Measurements from ENCODE around the gene UFC1. TPM values are rescaled to one million over a fixed set of nuclear protein-coding genes. Genes with fewer than 3 reads are reported as not detected.

UFC1 gene
- total and polyA plus RNA-seq, 2 of the 13 experiments (the other 11 are each of a cell fraction or from before 2014, with no cell fraction given) = 72.8 to 85.2 TPM

GRCh38 chr1:161177112-161177935, 23.5 kb downstream of the UFC1 start, which contains the start of gene B4GALT3 (continued):
- no peak for TF ChIP-seq MAFK (conservative IDR thresholded peaks at IDR 0.05 in 1 of 2, IDR thresholded peaks at IDR 0.05 in 1 of 2; ENCODE audit: low read length in 2 of 2)
- TF ChIP-seq ATF1 (CRISPR knock-in tag; IDR thresholded peaks at IDR 0.05) = peak; percentile 58; the same call in 1 of the 2 replicates
- TF ChIP-seq ZNF275 (CRISPR knock-in tag; IDR thresholded peaks at IDR 0.05; ENCODE audit: borderline replicate concordance) = peak; percentile 77; the same call in 1 of the 2 replicates
- TF ChIP-seq ZKSCAN5 (CRISPR knock-in tag; IDR thresholded peaks at IDR 0.05) = no peak
- TF ChIP-seq ETV5 (CRISPR knock-in tag; IDR thresholded peaks at IDR 0.05; ENCODE audit: borderline replicate concordance) = 0 out of 2 replicates have a peak, but pooled peaks have one; percentile 36
- no peak; the same call in 1 of the 2 replicates for TF ChIP-seq WIZ (CRISPR knock-in tag; IDR thresholded peaks at IDR 0.05)
- peak; percentile 61; the same call in 1 of the 2 replicates for TF ChIP-seq NKX3-1 (CRISPR knock-in tag; IDR thresholded peaks at IDR 0.05)
- TF ChIP-seq ZNF703 (CRISPR knock-in tag; IDR thresholded peaks at IDR 0.05; ENCODE audit: borderline replicate concordance) = no peak
- no peak; the same call in 1 of the 2 replicates for TF ChIP-seq ARHGAP35 (CRISPR knock-in tag; IDR thresholded peaks at IDR 0.05; ENCODE audit: borderline replicate concordance)
- no peak for TF ChIP-seq FOXK2 (IDR thresholded peaks at IDR 0.05)
- peak; percentile 66 for TF ChIP-seq PATZ1 (CRISPR knock-in tag; IDR thresholded peaks at IDR 0.05)
- TF ChIP-seq ZNF230 (CRISPR knock-in tag; IDR thresholded peaks at IDR 0.05) = peak; percentile 89
- TF ChIP-seq RBAK (CRISPR knock-in tag; IDR thresholded peaks at IDR 0.05) = 0 out of 2 replicates have a peak, but pooled peaks have one; percentile 53
- TF ChIP-seq NFIC (IDR thresholded peaks at IDR 0.05; ENCODE audit: low read length) = no peak
- TF ChIP-seq IKZF5 (CRISPR knock-in tag; IDR thresholded peaks at IDR 0.05) = 0 out of 2 replicates have a peak, but pooled peaks have one; percentile 54
- TF ChIP-seq ZNF20 (CRISPR knock-in tag; IDR thresholded peaks at IDR 0.05) = no peak

Data from HepG2 (cell line).